Measurements from ENCODE around the gene NAALADL2. TPM values are rescaled to one million over a fixed set of nuclear protein-coding genes. Genes with fewer than 3 reads are reported as not detected.

Gene NAALADL2
- total and polyA plus RNA-seq, 9 of the 15 experiments (the other 6 are each of a cell fraction or from before 2014, with no cell fraction given), result 0.29 to 1.1 (median 0.79) TPM; not detected in 1

DNA sequence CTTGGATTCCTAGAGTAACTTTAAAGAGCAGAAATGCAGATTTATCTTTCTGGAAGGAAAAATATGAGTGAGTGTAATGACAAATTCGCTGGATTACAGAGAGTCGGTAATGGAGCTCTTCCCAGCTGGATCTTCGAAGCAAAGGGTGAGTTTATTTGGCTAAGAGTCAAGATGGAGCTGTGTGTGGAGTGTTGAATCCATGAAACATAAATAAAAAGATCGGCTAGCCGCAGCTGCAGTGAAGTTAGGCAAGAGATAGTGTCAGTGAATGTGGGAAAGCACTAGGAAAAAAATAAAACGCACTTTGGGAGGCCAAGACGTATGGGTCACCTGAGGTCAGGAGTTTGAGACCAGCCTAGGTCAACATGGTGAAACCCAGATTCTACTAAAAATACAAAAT, 10.3 kb downstream of the NAALADL2 start (continued):
- TF ChIP-seq, protein P1, sequence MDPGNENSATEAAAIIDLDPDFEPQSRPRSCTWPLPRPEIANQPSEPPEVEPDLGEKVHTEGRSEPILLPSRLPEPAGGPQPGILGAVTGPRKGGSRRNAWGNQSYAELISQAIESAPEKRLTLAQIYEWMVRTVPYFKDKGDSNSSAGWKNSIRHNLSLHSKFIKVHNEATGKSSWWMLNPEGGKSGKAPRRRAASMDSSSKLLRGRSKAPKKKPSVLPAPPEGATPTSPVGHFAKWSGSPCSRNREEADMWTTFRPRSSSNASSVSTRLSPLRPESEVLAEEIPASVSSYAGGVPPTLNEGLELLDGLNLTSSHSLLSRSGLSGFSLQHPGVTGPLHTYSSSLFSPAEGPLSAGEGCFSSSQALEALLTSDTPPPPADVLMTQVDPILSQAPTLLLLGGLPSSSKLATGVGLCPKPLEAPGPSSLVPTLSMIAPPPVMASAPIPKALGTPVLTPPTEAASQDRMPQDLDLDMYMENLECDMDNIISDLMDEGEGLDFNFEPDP (CRISPR knock-in tag; IDR thresholded peaks at IDR 0.05), result no peak
- TF ChIP-seq EHMT2 (IDR thresholded peaks at IDR 0.05), result no peak
- TF ChIP-seq FOXJ3 (CRISPR knock-in tag; IDR thresholded peaks at IDR 0.05), result no peak
- no peak for TF ChIP-seq HMG20B (CRISPR knock-in tag; IDR thresholded peaks at IDR 0.05)
- TF ChIP-seq, protein P2, sequence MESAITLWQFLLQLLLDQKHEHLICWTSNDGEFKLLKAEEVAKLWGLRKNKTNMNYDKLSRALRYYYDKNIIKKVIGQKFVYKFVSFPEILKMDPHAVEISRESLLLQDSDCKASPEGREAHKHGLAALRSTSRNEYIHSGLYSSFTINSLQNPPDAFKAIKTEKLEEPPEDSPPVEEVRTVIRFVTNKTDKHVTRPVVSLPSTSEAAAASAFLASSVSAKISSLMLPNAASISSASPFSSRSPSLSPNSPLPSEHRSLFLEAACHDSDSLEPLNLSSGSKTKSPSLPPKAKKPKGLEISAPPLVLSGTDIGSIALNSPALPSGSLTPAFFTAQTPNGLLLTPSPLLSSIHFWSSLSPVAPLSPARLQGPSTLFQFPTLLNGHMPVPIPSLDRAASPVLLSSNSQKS (CRISPR knock-in tag; IDR thresholded peaks at IDR 0.05), result no peak
- no peak for TF ChIP-seq SMAD1 (IDR thresholded peaks at IDR 0.05; ENCODE audit: low read depth, low read length, partially characterized antibody)
- TF ChIP-seq TOE1 (IDR thresholded peaks at IDR 0.05; ENCODE audit: borderline replicate concordance), result no peak
- TF ChIP-seq TOE1 (CRISPR knock-in tag; IDR thresholded peaks at IDR 0.05; ENCODE audit: borderline replicate concordance, low read depth), result no peak
- TF ChIP-seq, protein P3, sequence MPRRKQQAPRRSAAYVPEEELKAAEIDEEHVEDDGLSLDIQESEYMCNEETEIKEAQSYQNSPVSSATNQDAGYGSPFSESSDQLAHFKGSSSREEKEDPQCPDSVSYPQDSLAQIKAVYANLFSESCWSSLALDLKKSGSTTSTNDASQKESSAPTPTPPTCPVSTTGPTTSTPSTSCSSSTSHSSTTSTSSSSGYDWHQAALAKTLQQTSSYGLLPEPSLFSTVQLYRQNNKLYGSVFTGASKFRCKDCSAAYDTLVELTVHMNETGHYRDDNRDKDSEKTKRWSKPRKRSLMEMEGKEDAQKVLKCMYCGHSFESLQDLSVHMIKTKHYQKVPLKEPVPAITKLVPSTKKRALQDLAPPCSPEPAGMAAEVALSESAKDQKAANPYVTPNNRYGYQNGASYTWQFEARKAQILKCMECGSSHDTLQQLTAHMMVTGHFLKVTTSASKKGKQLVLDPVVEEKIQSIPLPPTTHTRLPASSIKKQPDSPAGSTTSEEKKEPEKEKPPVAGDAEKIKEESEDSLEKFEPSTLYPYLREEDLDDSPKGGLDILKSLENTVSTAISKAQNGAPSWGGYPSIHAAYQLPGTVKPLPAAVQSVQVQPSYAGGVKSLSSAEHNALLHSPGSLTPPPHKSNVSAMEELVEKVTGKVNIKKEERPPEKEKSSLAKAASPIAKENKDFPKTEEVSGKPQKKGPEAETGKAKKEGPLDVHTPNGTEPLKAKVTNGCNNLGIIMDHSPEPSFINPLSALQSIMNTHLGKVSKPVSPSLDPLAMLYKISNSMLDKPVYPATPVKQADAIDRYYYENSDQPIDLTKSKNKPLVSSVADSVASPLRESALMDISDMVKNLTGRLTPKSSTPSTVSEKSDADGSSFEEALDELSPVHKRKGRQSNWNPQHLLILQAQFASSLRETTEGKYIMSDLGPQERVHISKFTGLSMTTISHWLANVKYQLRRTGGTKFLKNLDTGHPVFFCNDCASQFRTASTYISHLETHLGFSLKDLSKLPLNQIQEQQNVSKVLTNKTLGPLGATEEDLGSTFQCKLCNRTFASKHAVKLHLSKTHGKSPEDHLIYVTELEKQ (CRISPR knock-in tag; IDR thresholded peaks at IDR 0.05), result no peak
- no peak for TF ChIP-seq ZNF140 (CRISPR knock-in tag; IDR thresholded peaks at IDR 0.05)
- TF ChIP-seq POLR3A (IDR thresholded peaks at IDR 0.05; ENCODE audit: borderline replicate concordance, extremely low read depth, insufficient read depth, insufficient read length), result no peak
- no peak for TF ChIP-seq HDAC2 (IDR thresholded peaks at IDR 0.05)
- TF ChIP-seq, protein P4, sequence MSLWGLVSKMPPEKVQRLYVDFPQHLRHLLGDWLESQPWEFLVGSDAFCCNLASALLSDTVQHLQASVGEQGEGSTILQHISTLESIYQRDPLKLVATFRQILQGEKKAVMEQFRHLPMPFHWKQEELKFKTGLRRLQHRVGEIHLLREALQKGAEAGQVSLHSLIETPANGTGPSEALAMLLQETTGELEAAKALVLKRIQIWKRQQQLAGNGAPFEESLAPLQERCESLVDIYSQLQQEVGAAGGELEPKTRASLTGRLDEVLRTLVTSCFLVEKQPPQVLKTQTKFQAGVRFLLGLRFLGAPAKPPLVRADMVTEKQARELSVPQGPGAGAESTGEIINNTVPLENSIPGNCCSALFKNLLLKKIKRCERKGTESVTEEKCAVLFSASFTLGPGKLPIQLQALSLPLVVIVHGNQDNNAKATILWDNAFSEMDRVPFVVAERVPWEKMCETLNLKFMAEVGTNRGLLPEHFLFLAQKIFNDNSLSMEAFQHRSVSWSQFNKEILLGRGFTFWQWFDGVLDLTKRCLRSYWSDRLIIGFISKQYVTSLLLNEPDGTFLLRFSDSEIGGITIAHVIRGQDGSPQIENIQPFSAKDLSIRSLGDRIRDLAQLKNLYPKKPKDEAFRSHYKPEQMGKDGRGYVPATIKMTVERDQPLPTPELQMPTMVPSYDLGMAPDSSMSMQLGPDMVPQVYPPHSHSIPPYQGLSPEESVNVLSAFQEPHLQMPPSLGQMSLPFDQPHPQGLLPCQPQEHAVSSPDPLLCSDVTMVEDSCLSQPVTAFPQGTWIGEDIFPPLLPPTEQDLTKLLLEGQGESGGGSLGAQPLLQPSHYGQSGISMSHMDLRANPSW (CRISPR knock-in tag; IDR thresholded peaks at IDR 0.05), result no peak
- no peak for TF ChIP-seq PHTF2 (CRISPR knock-in tag; IDR thresholded peaks at IDR 0.05)
